ENCODE data around the gene MDM4. TPM values are rescaled to one million over a fixed set of nuclear protein-coding genes. Genes with fewer than 3 reads are reported as not detected.
"Not testable (repeated sequence)": the region's sequence is repeated elsewhere in the genome, so short reads cannot be mapped to it uniquely, and the experiment has no call there.

Gene MDM4
- total RNA-seq, 1 donor from 2014 or later = 84.5 TPM

- no peak overlapping the region for H3K4me3 ChIP-seq
- no peak overlapping the region for H3K27ac ChIP-seq
- peaks cover 70% of the 10 kb centered on the region for H3K36me3 ChIP-seq
- no peaks in the 10 kb centered on the region for H3K27me3 ChIP-seq
- ATAC-seq = no peak
- DNase-seq = no peak
- TF ChIP-seq, protein P1, sequence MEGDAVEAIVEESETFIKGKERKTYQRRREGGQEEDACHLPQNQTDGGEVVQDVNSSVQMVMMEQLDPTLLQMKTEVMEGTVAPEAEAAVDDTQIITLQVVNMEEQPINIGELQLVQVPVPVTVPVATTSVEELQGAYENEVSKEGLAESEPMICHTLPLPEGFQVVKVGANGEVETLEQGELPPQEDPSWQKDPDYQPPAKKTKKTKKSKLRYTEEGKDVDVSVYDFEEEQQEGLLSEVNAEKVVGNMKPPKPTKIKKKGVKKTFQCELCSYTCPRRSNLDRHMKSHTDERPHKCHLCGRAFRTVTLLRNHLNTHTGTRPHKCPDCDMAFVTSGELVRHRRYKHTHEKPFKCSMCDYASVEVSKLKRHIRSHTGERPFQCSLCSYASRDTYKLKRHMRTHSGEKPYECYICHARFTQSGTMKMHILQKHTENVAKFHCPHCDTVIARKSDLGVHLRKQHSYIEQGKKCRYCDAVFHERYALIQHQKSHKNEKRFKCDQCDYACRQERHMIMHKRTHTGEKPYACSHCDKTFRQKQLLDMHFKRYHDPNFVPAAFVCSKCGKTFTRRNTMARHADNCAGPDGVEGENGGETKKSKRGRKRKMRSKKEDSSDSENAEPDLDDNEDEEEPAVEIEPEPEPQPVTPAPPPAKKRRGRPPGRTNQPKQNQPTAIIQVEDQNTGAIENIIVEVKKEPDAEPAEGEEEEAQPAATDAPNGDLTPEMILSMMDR (IDR thresholded peaks at IDR 0.05) = no peak
- no peaks in the 10 kb centered on the region for H3K9me3 ChIP-seq
- intact Hi-C loops (cut with DNase I) = no loop called here
- no peaks in the 10 kb centered on the region for H3K4me1 ChIP-seq
Measured at GRCh38 chr1:204550926-204551325, 34.7 kb downstream of the MDM4 start.

GRCh38 chr1:204556458-204557052, 40.3 kb downstream of the MDM4 start:
- Histone ChIP-seq H3K9me3 (no peaks in the 10 kb centered on the region), H3K4me3 (no peak overlapping the region), H3K27me3 (no peaks in the 10 kb centered on the region), H3K36me3 (peaks cover 29% of the 10 kb centered on the region), H3K27ac (no peak overlapping the region), H3K4me1 (no peaks in the 10 kb centered on the region)
- intact Hi-C loops (cut with DNase I) = no loop called here
- no peak for ATAC-seq
- TF ChIP-seq, protein P1 (IDR thresholded peaks at IDR 0.05) = no peak
- DNase-seq = no peak

- TF ChIP-seq, protein P1 (IDR thresholded peaks at IDR 0.05) = no peak
- H3K4me3 ChIP-seq = no peak overlapping the region
- H3K4me1 ChIP-seq = no peaks in the 10 kb centered on the region
- no peaks in the 10 kb centered on the region for H3K27me3 ChIP-seq
- intact Hi-C loops (cut with DNase I) = no loop called here
- DNase-seq (no peak), ATAC-seq (no peak)
- no peaks in the 10 kb centered on the region for H3K9me3 ChIP-seq
- H3K36me3 ChIP-seq = peaks cover 24% of the 10 kb centered on the region
- no peak overlapping the region for H3K27ac ChIP-seq
Measured at GRCh38 chr1:204558467-204558866, 42.3 kb downstream of the MDM4 start.

DNA sequence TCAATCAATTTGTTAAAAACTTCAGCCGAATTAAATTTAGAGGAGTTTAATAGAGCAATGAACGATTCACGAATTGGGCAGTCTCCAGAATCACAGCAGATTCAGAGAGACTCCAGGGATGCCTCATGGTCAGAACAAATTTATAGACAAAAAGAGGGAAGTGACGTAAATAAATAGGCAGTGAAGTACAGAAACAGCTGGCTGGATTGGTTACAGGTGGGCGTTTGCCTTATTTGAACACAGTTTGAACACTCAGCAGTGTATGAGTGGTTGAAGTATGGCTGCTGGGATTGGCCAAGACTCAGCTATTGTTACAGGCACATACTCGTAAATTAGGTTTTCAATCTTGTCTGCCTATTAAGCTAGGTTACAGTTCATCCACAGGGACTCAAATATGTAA, 43.8 kb downstream of the MDM4 start:
- H3K4me3 ChIP-seq; H3K27me3 ChIP-seq; DNase-seq; H3K9me3 ChIP-seq; H3K27ac ChIP-seq; H3K4me1 ChIP-seq; intact Hi-C loops (cut with DNase I); ATAC-seq: not testable (repeated sequence)
- H3K36me3 ChIP-seq = peaks cover 16% of the 10 kb centered on the region

DNA sequence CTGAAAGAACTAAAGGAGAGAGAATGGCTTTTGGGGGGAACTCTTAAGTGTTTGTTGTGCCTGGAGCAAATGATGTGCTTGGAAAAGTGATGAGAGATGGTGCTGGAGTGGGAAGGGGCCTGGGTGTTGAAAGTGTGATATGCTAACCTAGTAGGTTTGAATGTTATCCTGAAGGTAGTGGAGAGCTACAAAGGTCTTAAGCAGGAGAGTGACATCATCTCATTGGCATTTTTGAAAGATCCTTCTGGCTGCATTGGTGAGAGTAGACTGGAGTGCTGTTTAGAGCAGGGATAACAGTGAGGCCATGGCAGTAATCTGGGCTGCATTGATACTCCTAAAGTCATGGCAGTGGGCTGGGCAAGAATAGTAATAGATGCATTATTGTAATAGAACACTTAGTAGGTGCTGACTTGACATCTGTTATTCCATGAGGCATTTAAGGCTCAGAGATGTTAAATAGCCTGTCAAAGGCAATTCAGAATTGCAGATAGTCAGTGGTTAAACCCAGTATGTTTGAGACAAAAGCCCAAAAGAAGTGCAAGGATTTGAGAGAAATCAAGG, 44.5 kb downstream of the MDM4 start:
- intact Hi-C loops (cut with DNase I) = no loop called here

More for the DNA sequence above, 44.5 kb downstream of the MDM4 start:
- ATAC-seq = peak; percentile 65
- H3K9me3 ChIP-seq = no peaks in the 10 kb centered on the region
- no peaks in the 10 kb centered on the region for H3K4me1 ChIP-seq
- no peak overlapping the region for H3K4me3 ChIP-seq
- H3K27me3 ChIP-seq = no peaks in the 10 kb centered on the region
- H3K36me3 ChIP-seq = peaks cover 16% of the 10 kb centered on the region
- no peak overlapping the region for H3K27ac ChIP-seq
- TF ChIP-seq, protein P1 (IDR thresholded peaks at IDR 0.05) = no peak
- no peak for DNase-seq
